HL-60 (cell line): Measurements from ENCODE around the gene LOXL1.

Experiments
- GABPA ChIP-seq: IDR thresholded peaks from 2 replicates; pipeline ENCODE4 v1.6.1; 2012; ENCODE audit warnings: low read depth
- POLR2AphosphoS5 ChIP-seq: IDR thresholded peaks from 2 replicates; pipeline ENCODE4 v1.6.1; 2012; ENCODE audit warnings: low read depth
- SPI1 ChIP-seq: IDR thresholded peaks from 2 replicates; pipeline ENCODE4 v1.6.1; 2012; ENCODE audit warnings: low read depth, mild to moderate bottlenecking, borderline replicate concordance
- TF ChIP-seq, protein P1 (sequence below): IDR thresholded peaks from one replicate; pipeline ENCODE4 v1.5.1; 2011; ENCODE audit warnings: low read length, control low read depth, inconsistent platforms; ENCODE audit not compliant: insufficient read depth
- TF ChIP-seq, protein P2 (sequence below): IDR thresholded peaks from 2 replicates; pipeline ENCODE4 v1.6.1; 2012; ENCODE audit warnings: low read depth; ENCODE audit not compliant: insufficient replicate concordance

DNA sequence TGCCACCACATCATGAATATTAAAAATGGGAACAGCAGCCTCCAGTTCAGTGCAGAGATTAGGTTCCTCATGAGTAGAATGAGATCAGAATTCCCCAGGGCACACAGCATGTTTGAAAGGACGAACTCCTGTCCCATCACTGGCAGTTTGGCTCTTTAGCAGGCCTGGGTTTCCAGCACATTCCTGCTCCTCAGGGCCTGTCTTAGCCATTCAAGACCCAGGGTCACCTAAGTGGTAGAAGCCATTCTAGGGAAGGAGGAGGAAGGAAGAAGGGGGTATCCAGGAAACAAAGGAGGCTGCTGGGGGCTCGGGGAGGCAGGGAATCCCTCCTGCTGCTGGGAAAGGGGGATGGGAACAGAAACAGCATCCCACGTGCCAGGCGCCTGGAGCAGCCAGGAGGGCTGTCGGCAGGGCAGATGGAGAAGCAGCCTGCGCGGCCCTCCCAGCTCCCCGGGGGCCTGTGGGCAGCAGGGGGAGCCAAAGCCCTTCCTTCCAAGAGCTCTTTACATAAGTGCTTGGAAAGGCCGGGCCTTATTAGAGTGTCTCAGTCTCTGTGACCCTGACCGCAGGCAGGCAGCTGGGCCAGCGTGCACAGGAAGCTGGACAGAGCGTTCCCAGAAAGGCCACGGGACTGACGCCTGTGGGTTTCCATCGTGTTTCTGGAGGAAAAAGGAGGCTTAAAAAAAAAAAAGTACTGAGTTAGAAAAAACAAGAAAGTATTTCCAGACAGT lies 24.7 kb downstream of the LOXL1 start:
- TF ChIP-seq, protein P1, sequence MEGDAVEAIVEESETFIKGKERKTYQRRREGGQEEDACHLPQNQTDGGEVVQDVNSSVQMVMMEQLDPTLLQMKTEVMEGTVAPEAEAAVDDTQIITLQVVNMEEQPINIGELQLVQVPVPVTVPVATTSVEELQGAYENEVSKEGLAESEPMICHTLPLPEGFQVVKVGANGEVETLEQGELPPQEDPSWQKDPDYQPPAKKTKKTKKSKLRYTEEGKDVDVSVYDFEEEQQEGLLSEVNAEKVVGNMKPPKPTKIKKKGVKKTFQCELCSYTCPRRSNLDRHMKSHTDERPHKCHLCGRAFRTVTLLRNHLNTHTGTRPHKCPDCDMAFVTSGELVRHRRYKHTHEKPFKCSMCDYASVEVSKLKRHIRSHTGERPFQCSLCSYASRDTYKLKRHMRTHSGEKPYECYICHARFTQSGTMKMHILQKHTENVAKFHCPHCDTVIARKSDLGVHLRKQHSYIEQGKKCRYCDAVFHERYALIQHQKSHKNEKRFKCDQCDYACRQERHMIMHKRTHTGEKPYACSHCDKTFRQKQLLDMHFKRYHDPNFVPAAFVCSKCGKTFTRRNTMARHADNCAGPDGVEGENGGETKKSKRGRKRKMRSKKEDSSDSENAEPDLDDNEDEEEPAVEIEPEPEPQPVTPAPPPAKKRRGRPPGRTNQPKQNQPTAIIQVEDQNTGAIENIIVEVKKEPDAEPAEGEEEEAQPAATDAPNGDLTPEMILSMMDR = peak; percentile 60
- TF ChIP-seq, protein P2, sequence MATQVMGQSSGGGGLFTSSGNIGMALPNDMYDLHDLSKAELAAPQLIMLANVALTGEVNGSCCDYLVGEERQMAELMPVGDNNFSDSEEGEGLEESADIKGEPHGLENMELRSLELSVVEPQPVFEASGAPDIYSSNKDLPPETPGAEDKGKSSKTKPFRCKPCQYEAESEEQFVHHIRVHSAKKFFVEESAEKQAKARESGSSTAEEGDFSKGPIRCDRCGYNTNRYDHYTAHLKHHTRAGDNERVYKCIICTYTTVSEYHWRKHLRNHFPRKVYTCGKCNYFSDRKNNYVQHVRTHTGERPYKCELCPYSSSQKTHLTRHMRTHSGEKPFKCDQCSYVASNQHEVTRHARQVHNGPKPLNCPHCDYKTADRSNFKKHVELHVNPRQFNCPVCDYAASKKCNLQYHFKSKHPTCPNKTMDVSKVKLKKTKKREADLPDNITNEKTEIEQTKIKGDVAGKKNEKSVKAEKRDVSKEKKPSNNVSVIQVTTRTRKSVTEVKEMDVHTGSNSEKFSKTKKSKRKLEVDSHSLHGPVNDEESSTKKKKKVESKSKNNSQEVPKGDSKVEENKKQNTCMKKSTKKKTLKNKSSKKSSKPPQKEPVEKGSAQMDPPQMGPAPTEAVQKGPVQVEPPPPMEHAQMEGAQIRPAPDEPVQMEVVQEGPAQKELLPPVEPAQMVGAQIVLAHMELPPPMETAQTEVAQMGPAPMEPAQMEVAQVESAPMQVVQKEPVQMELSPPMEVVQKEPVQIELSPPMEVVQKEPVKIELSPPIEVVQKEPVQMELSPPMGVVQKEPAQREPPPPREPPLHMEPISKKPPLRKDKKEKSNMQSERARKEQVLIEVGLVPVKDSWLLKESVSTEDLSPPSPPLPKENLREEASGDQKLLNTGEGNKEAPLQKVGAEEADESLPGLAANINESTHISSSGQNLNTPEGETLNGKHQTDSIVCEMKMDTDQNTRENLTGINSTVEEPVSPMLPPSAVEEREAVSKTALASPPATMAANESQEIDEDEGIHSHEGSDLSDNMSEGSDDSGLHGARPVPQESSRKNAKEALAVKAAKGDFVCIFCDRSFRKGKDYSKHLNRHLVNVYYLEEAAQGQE = no peak
- TF ChIP-seq POLR2AphosphoS5 (no peak), GABPA (no peak), SPI1 (no peak)
